HT-29 (cell line): Measurements from ENCODE around the gene ZNF536. TPM values are rescaled to one million over a fixed set of nuclear protein-coding genes. Genes with fewer than 3 reads are reported as not detected.

Experiments
- DNase-seq: peaks from one replicate; pipeline ENCODE4 v3.0.0-alpha.2; 2015; ENCODE audit warnings: low spot score
- total RNA-seq: library from RNA; depleted of rRNA; stranded (reverse); fragments of >200 nt; shearing (Covaris generic); gene quantifications from 2 replicates; pipeline ENCODE4 v1.2.3, GENCODE V29; 2014

The ZNF536 gene
- total RNA-seq, 1 experiment from 2014 or later: not detected

DNA sequence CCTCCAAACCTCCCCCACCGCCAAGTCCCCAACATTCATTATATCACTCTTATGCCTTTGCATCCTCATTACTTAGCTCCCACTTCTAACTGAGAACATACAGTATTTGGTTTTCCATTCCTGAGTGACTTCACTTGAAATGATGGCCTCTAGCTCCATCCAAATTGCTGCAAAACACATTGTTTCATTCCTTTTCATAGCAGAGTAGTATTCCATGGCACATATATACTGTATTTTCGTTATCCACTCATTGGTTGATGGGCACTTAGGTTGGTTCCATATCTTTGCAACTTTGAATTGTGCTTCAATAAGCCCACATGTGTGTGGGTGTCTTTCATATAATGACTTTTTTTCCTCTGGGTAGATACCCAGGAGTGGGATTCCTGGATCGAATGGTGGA, 233.1 kb downstream of the ZNF536 start:
- DNase-seq: no peak

- DNase-seq: no peak
Observed at GRCh38 chr19:30606114-30607050, 234.2 kb downstream of the ZNF536 start.
